GM12865 (cell line): Measurements from ENCODE around the gene PCMT1.
"Not testable (repeated sequence)": the region's sequence is repeated elsewhere in the genome, so short reads cannot be mapped to it uniquely, and the experiment has no call there.

Experiments
- DNase-seq: peaks from one replicate; pipeline ENCODE4 v3.0.0; 2010; ENCODE audit warnings: low read depth
- H3K4me3 ChIP-seq: 2 replicates; pipeline ENCODE4 v1.5.1; 2011; ENCODE audit warnings: mild to moderate bottlenecking, low read depth, low read length, control low read depth
- CTCF ChIP-seq: IDR thresholded peaks from 2 replicates; pipeline ENCODE4 v1.5.1; 2011; ENCODE audit warnings: low read length, control low read depth, low read depth, inconsistent platforms; ENCODE audit not compliant: insufficient read depth; ENCODE audit errors: missing control alignments

PCMT1 gene

GRCh38 chr6:149831308-149831820 lies 81.8 kb downstream of the PCMT1 start:
- H3K4me3 ChIP-seq: no peak overlapping the region
- TF ChIP-seq CTCF: no peak
- no peak for DNase-seq

- no peak for TF ChIP-seq CTCF
- DNase-seq: no peak
Observed at GRCh38 chr6:149833651-149834050, 84.1 kb downstream of the PCMT1 start.

GRCh38 chr6:149834513-149835481 lies 85.3 kb downstream of the PCMT1 start:
- TF ChIP-seq CTCF: peak; percentile 82
- H3K4me3 ChIP-seq: no peak overlapping the region
- DNase-seq: peak; percentile 64

More at GRCh38 chr6:149833651-149834050, 84.1 kb downstream of the PCMT1 start:
- H3K4me3 ChIP-seq: no peak overlapping the region

GRCh38 chr6:149840345-149841075 lies 91.0 kb downstream of the PCMT1 start:
- H3K4me3 ChIP-seq: no peak overlapping the region
- DNase-seq: peak; percentile 54
- peak; percentile 70 for TF ChIP-seq CTCF

- no peak for DNase-seq
- TF ChIP-seq CTCF: no peak
- H3K4me3 ChIP-seq: no peak overlapping the region
Observed at GRCh38 chr6:149842331-149842730, 92.8 kb downstream of the PCMT1 start.

- no peak for DNase-seq
- no peak overlapping the region for H3K4me3 ChIP-seq
- TF ChIP-seq CTCF: no peak
Observed at GRCh38 chr6:149843051-149843633, 93.6 kb downstream of the PCMT1 start.

GRCh38 chr6:149844036-149844435 lies 94.5 kb downstream of the PCMT1 start:
- DNase-seq, H3K4me3 ChIP-seq: not testable (repeated sequence)
